ENCODE data around the gene TRIM43. TPM values are rescaled to one million over a fixed set of nuclear protein-coding genes. Genes with fewer than 3 reads are reported as not detected.
"Not testable (repeated sequence)": the region's sequence is repeated elsewhere in the genome, so short reads cannot be mapped to it uniquely, and the experiment has no call there.

TRIM43 gene
- total and polyA plus RNA-seq, 7 donors = not detected

GRCh38 chr2:95608356-95608755 is 16.6 kb downstream of the TRIM43 start:
- H3K9me3 ChIP-seq; H3K4me1 ChIP-seq; DNase-seq; H3K36me3 ChIP-seq; intact Hi-C loops (cut with DNase I); H3K27ac ChIP-seq; H3K4me3 ChIP-seq; H3K27me3 ChIP-seq: not testable (repeated sequence)
- WGBS, 2 donors = no CpG with 5 or more reads among the region's 3 CpGs

GRCh38 chr2:95609764-95610163 is 18.0 kb downstream of the TRIM43 start:
- intact Hi-C loops (cut with DNase I); H3K4me1 ChIP-seq; H3K27ac ChIP-seq; H3K4me3 ChIP-seq; H3K27me3 ChIP-seq; H3K9me3 ChIP-seq; DNase-seq; H3K36me3 ChIP-seq: not testable (repeated sequence)
- no CpG with 5 or more reads among the region's 2 CpGs for whole genome bisulfite sequencing, 2 donors

- H3K27ac ChIP-seq; H3K27me3 ChIP-seq; H3K4me1 ChIP-seq; H3K9me3 ChIP-seq; H3K4me3 ChIP-seq; intact Hi-C loops (cut with DNase I); H3K36me3 ChIP-seq; DNase-seq: not testable (repeated sequence)
- no CpG with 5 or more reads among the region's 3 CpGs for WGBS, 2 donors
Measured at GRCh38 chr2:95613048-95613447, 21.2 kb downstream of the TRIM43 start.

GRCh38 chr2:95622728-95623127 is 30.9 kb downstream of the TRIM43 start:
- H3K36me3 ChIP-seq; intact Hi-C loops (cut with DNase I); H3K27me3 ChIP-seq; H3K9me3 ChIP-seq; DNase-seq; H3K4me3 ChIP-seq; H3K4me1 ChIP-seq; H3K27ac ChIP-seq: not testable (repeated sequence)
- no CpG with 5 or more reads among the region's 5 CpGs for WGBS, 2 donors

GRCh38 chr2:95630987-95631386 is 39.2 kb downstream of the TRIM43 start:
- no CpG with 5 or more reads among the region's 2 CpGs for WGBS, 2 donors
- intact Hi-C loops (cut with DNase I); DNase-seq; H3K27ac ChIP-seq; H3K9me3 ChIP-seq; H3K36me3 ChIP-seq; H3K27me3 ChIP-seq; H3K4me3 ChIP-seq; H3K4me1 ChIP-seq: not testable (repeated sequence)

GRCh38 chr2:95633626-95634259 is 41.9 kb downstream of the TRIM43 start:
- H3K36me3 ChIP-seq; H3K4me1 ChIP-seq; H3K4me3 ChIP-seq; H3K27ac ChIP-seq; DNase-seq; intact Hi-C loops (cut with DNase I); H3K27me3 ChIP-seq; H3K9me3 ChIP-seq: not testable (repeated sequence)
- no CpG with 5 or more reads among the region's 2 CpGs for WGBS, 2 donors

GRCh38 chr2:95640515-95641288 is 48.9 kb downstream of the TRIM43 start:
- H3K27ac ChIP-seq; H3K4me1 ChIP-seq; H3K27me3 ChIP-seq; H3K9me3 ChIP-seq; DNase-seq; intact Hi-C loops (cut with DNase I); H3K36me3 ChIP-seq; H3K4me3 ChIP-seq: not testable (repeated sequence)
- 70 to 86% methylated on average over 2 of the region's 25 CpGs for whole genome bisulfite sequencing, 2 donors

- H3K36me3 ChIP-seq; H3K4me1 ChIP-seq; H3K9me3 ChIP-seq; H3K4me3 ChIP-seq; H3K27me3 ChIP-seq; intact Hi-C loops (cut with DNase I); H3K27ac ChIP-seq; DNase-seq: not testable (repeated sequence)
- WGBS, 2 donors = no CpG with 5 or more reads among the region's 9 CpGs
Measured at GRCh38 chr2:95641289-95641575, 49.4 kb downstream of the TRIM43 start.

- H3K27ac ChIP-seq = peak overlapping the region; percentile 20 to 65 (median 44)
- 57 to 60% methylated on average over 1 to 2 of the region's 2 CpGs for WGBS, 2 donors
- intact Hi-C loops (cut with DNase I) = not testable (repeated sequence)
Measured at GRCh38 chr2:95641787-95642186, 50.0 kb downstream of the TRIM43 start.

GRCh38 chr2:95642360-95642759 is 50.6 kb downstream of the TRIM43 start:
- H3K36me3 ChIP-seq; H3K9me3 ChIP-seq; H3K4me3 ChIP-seq; DNase-seq; intact Hi-C loops (cut with DNase I); H3K4me1 ChIP-seq; H3K27me3 ChIP-seq: not testable (repeated sequence)
- WGBS, 2 donors = 92 to 95% methylated on average over 1 to 2 of the region's 2 CpGs
- peak overlapping the region; percentile 39 to 70 (median 60) for H3K27ac ChIP-seq

More at GRCh38 chr2:95641787-95642186, 50.0 kb downstream of the TRIM43 start:
- not testable (repeated sequence) for H3K9me3 ChIP-seq, H3K36me3 ChIP-seq, H3K27me3 ChIP-seq, DNase-seq, H3K4me3 ChIP-seq, H3K4me1 ChIP-seq

GRCh38 chr2:95642951-95643350 is 51.1 kb downstream of the TRIM43 start:
- H3K9me3 ChIP-seq; H3K36me3 ChIP-seq; H3K4me1 ChIP-seq; DNase-seq; H3K4me3 ChIP-seq; H3K27me3 ChIP-seq; intact Hi-C loops (cut with DNase I): not testable (repeated sequence)
- 73 to 84% methylated on average over 1 of the region's 4 CpGs for WGBS, 2 donors
- H3K27ac ChIP-seq = peak overlapping the region in 1 of 4 donors; percentile 65

GRCh38 chr2:95645312-95645711 is 53.5 kb downstream of the TRIM43 start:
- no CpG with 5 or more reads among the region's 2 CpGs for WGBS, 2 donors
- H3K4me1 ChIP-seq; H3K4me3 ChIP-seq; H3K27me3 ChIP-seq; DNase-seq; H3K27ac ChIP-seq; H3K9me3 ChIP-seq; intact Hi-C loops (cut with DNase I); H3K36me3 ChIP-seq: not testable (repeated sequence)

GRCh38 chr2:95646274-95646994 is 54.6 kb downstream of the TRIM43 start:
- intact Hi-C loops (cut with DNase I); DNase-seq; H3K9me3 ChIP-seq; H3K4me3 ChIP-seq; H3K27me3 ChIP-seq; H3K27ac ChIP-seq; H3K36me3 ChIP-seq; H3K4me1 ChIP-seq: not testable (repeated sequence)
- no CpG with 5 or more reads among the region's 8 CpGs for WGBS, 2 donors

All from sigmoid colon (tissue), 7 donors.